IPS-NIHi7 (cell line): ENCODE results near the gene UBE2U.
"Not testable (repeated sequence)": the region's sequence is repeated elsewhere in the genome, so short reads cannot be mapped to it uniquely, and the experiment has no call there.

Source experiments
- DNase-seq: peaks from one replicate; pipeline ENCODE4 v3.0.0; 2012; ENCODE audit warnings: mixed read lengths; ENCODE audit errors: extremely low spot score

The UBE2U gene

GRCh38 chr1:64192290-64192689 lies 11.1 kb upstream of the UBE2U start:
- DNase-seq = no peak

GRCh38 chr1:64194168-64195080 lies 9.0 kb upstream of the UBE2U start:
- no peak for DNase-seq

- DNase-seq = no peak
These were observed 8.4 kb upstream of the UBE2U start for GRCh38 chr1:64195081-64195395.

GRCh38 chr1:64196074-64196870 lies 7.2 kb upstream of the UBE2U start:
- DNase-seq = no peak

- no peak for DNase-seq
These were observed 6.3 kb upstream of the UBE2U start for GRCh38 chr1:64197076-64197475.

GRCh38 chr1:64199154-64199553 lies 4.3 kb upstream of the UBE2U start:
- DNase-seq = no peak

- DNase-seq = no peak
These were observed 3.4 kb upstream of the UBE2U start for GRCh38 chr1:64200064-64200463.

GRCh38 chr1:64209221-64209620 lies 5.8 kb downstream of the UBE2U start:
- peak; percentile 49 for DNase-seq

GRCh38 chr1:64212031-64212430 lies 8.6 kb downstream of the UBE2U start:
- DNase-seq = no peak

GRCh38 chr1:64215576-64215975 lies 12.2 kb downstream of the UBE2U start:
- no peak for DNase-seq

- DNase-seq = no peak
These were observed 16.8 kb downstream of the UBE2U start for GRCh38 chr1:64220241-64220640.

- no peak for DNase-seq
These were observed 20.1 kb downstream of the UBE2U start for GRCh38 chr1:64223329-64224151.

GRCh38 chr1:64224236-64224635 lies 20.8 kb downstream of the UBE2U start:
- not testable (repeated sequence) for DNase-seq

GRCh38 chr1:64228167-64228957 lies 24.9 kb downstream of the UBE2U start:
- DNase-seq = no peak

GRCh38 chr1:64229307-64229706 lies 25.9 kb downstream of the UBE2U start:
- no peak for DNase-seq

- DNase-seq = no peak
These were observed 27.7 kb downstream of the UBE2U start for GRCh38 chr1:64231153-64231552.

GRCh38 chr1:64231654-64232053 lies 28.2 kb downstream of the UBE2U start:
- DNase-seq = no peak

- DNase-seq = no peak
These were observed 31.3 kb downstream of the UBE2U start for GRCh38 chr1:64234714-64235113.

- DNase-seq = no peak
These were observed 31.8 kb downstream of the UBE2U start for GRCh38 chr1:64235181-64235580.

- DNase-seq = no peak
These were observed 32.5 kb downstream of the UBE2U start for GRCh38 chr1:64235910-64236309.

GRCh38 chr1:64236541-64236954 lies 33.1 kb downstream of the UBE2U start:
- DNase-seq = no peak
